Testis (tissue), 3 donors: ENCODE results near the gene UVRAG. TPM values are rescaled to one million over a fixed set of nuclear protein-coding genes. Genes with fewer than 3 reads are reported as not detected.

Source experiments
- DNase-seq: peaks from one replicate; pipeline ENCODE4 v3.0.0-alpha.2; 2019
- H3K27ac ChIP-seq, 2 donors: fragments of 200-600 bp; sonication (generic); one replicate each; pipeline ENCODE4 v1.5.1; 2019
- H3K27me3 ChIP-seq: fragments of 200-600 bp; sonication (generic); one replicate; pipeline ENCODE4 v1.5.1; 2019
- H3K36me3 ChIP-seq: fragments of 200-600 bp; sonication (generic); one replicate; pipeline ENCODE4 v1.5.1; 2017; ENCODE audit warnings: low read depth; ENCODE audit errors: missing control alignments
- H3K4me1 ChIP-seq: fragments of 200-600 bp; sonication (generic); one replicate; pipeline ENCODE4 v1.5.1; 2019
- H3K4me3 ChIP-seq, 2 donors: fragments of 200-600 bp; sonication (generic); one replicate each; pipeline ENCODE4 v1.5.1; 2017 to 2019
- H3K9me3 ChIP-seq: fragments of 200-600 bp; sonication (generic); one replicate; pipeline ENCODE4 v1.5.1; 2017
- POLR2A ChIP-seq: fragments of 450-650 bp; IDR thresholded peaks from one replicate; pipeline ENCODE4 v1.6.1; 2017; ENCODE audit warnings: antibody characterized with exemption, mild to moderate bottlenecking, moderate library complexity
- WGBS, 2 donors: methylation state at CpG; one replicate each; pipeline ENCODE4 v1.1.5; 2018; 5-methylcytosine and 5-hydroxymethylcytosine counted together
- intact Hi-C: fragments of 100-400 bp; cut with DNase I; formaldehyde crosslinking; loops from one replicate; pipeline ENCODE4 v1.15.1; 2023; ENCODE audit warnings: low total_unique reads
- polyA plus RNA-seq: library from polyadenylated mRNA; stranded (reverse); fragments of 350-450 nt; fragmentation: Illumina TruSeq; extraction: RNeasy Lipid Tissue Mini Kit (QIAGEN cat#74804); gene quantifications from one replicate; pipeline ENCODE4 v1.2.3, GENCODE V29; 2014; ENCODE audit warnings: low read depth, low replicate concordance; ENCODE audit not compliant: insufficient read depth
- total RNA-seq, 2 donors: library from RNA; depleted of rRNA; stranded (reverse); fragments of >200 nt; gene quantifications; one replicate each; pipeline ENCODE4 v1.2.3, GENCODE V29; 2016
- TF ChIP-seq, protein P1 (sequence below), 3 experiments: fragments of 450-650 bp in 2 of 3; fragments of 200-600 bp in 1 of 3; sonication (generic) in 1 of 3; IDR thresholded peaks; one replicate each; pipeline ENCODE4 v1.5.1; 2016 to 2019; ENCODE audit warnings: antibody characterized with exemption in 3 of 3, mild to moderate bottlenecking in 2 of 3, moderate library complexity in 1 of 3

UVRAG gene
- total and polyA plus RNA-seq, 3 donors from 2014 or later: 10.8 to 22.4 (median 20.1) TPM

DNA sequence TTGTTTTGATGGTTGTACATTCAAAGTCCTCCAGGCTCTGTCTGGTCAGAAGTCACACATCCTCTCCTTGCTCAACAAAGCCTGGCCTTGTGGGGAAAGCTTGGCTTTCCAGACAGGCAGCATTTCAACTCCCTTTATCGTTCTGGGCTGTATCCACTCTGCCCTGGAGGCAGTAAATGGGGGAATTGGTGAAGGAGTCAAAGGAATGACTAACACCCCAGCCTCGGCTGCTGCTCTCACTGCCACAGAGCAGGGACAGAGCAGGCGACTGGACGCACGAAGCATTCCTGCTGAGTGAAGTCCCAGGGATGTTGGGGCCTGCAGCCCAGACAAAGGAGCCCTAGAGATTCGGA lies 338.5 kb downstream of the UVRAG start:
- H3K4me3 ChIP-seq: no peak overlapping the region
- peaks cover 14% of the 10 kb centered on the region for H3K4me1 ChIP-seq
- H3K27ac ChIP-seq: no peak overlapping the region
- H3K9me3 ChIP-seq: no peaks in the 10 kb centered on the region
- no peaks in the 10 kb centered on the region for H3K36me3 ChIP-seq
- H3K27me3 ChIP-seq: no peaks in the 10 kb centered on the region
- WGBS, 2 donors: 81 to 82% methylated on average over 6 of the region's 6 CpGs
- no peak for DNase-seq
- TF ChIP-seq POLR2A: no peak
- TF ChIP-seq, protein P1, sequence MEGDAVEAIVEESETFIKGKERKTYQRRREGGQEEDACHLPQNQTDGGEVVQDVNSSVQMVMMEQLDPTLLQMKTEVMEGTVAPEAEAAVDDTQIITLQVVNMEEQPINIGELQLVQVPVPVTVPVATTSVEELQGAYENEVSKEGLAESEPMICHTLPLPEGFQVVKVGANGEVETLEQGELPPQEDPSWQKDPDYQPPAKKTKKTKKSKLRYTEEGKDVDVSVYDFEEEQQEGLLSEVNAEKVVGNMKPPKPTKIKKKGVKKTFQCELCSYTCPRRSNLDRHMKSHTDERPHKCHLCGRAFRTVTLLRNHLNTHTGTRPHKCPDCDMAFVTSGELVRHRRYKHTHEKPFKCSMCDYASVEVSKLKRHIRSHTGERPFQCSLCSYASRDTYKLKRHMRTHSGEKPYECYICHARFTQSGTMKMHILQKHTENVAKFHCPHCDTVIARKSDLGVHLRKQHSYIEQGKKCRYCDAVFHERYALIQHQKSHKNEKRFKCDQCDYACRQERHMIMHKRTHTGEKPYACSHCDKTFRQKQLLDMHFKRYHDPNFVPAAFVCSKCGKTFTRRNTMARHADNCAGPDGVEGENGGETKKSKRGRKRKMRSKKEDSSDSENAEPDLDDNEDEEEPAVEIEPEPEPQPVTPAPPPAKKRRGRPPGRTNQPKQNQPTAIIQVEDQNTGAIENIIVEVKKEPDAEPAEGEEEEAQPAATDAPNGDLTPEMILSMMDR (IDR thresholded peaks at IDR 0.05): no peak
- intact Hi-C loops: loop anchor here (10.0 kb wide), 1 partner anchor 259 kb away; no protein-coding TSS in a partner anchor

DNA sequence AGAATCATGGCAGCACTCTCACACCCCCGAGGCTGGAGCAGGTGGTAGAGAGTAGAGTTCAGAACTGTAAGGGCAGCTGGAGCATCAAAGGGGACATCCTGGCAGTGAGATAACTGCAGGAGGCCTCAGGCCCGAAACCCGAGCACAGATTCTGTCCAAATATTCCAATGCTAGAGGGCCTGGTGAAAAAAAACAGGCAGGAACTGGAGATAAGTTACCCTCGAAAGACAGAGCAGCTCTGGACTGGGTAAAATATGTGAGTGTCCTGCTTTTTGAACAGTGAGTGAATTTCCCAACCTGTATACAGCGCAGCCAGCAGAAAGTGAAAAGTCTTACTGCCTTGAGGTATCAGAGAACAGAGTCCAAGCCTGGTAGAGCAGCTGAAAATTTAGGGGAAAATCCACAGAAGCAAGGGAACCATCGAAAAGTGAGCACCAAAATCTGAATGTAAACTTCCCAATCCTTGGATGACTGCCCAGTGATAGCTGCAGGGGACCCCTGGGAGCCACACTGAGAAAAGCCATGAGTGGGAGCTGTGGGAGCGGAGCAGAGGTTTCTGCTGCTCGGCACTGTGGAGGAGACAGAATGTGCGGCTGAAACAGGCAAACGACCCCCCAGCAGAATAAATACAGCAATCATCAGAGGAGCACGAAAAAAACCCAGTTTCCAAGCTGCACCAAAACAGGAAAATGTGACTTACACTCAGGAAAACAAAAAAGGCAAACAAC lies 340.7 kb downstream of the UVRAG start:
- no peak overlapping the region for H3K4me3 ChIP-seq
- no peaks in the 10 kb centered on the region for H3K9me3 ChIP-seq
- H3K27ac ChIP-seq: no peak overlapping the region
- DNase-seq: no peak
- 73 to 85% methylated on average over 11 of the region's 11 CpGs for WGBS, 2 donors
- no peaks in the 10 kb centered on the region for H3K27me3 ChIP-seq
- H3K4me1 ChIP-seq: peaks cover 14% of the 10 kb centered on the region
- intact Hi-C loops: loop anchor here (10.0 kb wide), 1 partner anchor 261 kb away; no protein-coding TSS in a partner anchor
- H3K36me3 ChIP-seq: no peaks in the 10 kb centered on the region
- TF ChIP-seq, protein P1 (IDR thresholded peaks at IDR 0.05): no peak
- TF ChIP-seq POLR2A: no peak

DNA sequence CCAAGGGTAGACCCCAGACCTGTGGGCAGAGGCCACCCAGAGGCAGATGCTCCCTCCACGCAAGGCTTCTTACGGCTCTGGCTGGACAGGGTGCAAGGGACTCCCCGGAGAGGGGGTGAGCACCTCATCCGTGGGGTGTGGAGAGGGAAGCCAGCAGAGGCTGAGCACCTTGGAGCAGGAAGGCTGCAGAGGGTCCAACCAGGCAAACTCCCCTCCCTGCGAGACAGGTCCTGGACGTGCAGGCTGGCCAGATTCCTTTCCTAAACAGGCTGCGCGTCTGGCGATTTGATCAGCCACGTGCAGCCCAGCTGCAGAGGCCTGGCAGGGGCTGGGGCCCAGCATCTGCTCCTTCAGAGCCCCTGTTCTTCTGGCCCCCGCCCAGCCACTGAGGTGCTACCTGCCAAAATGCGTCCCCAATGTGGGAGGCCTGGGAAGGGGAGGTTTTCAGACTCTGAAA lies 342.0 kb downstream of the UVRAG start:
- Histone ChIP-seq H3K9me3 (no peaks in the 10 kb centered on the region), H3K27ac (no peak overlapping the region), H3K4me1 (peaks cover 17% of the 10 kb centered on the region), H3K27me3 (no peaks in the 10 kb centered on the region), H3K36me3 (no peaks in the 10 kb centered on the region), H3K4me3 (no peak overlapping the region)
- TF ChIP-seq POLR2A: no peak
- TF ChIP-seq, protein P1 (IDR thresholded peaks at IDR 0.05): no peak
- 62 to 78% methylated on average over 9 to 12 of the region's 12 CpGs for WGBS, 2 donors
- no peak for DNase-seq
- intact Hi-C loops: loop anchor here (10.0 kb wide), 1 partner anchor 262 kb away; no protein-coding TSS in a partner anchor

DNA sequence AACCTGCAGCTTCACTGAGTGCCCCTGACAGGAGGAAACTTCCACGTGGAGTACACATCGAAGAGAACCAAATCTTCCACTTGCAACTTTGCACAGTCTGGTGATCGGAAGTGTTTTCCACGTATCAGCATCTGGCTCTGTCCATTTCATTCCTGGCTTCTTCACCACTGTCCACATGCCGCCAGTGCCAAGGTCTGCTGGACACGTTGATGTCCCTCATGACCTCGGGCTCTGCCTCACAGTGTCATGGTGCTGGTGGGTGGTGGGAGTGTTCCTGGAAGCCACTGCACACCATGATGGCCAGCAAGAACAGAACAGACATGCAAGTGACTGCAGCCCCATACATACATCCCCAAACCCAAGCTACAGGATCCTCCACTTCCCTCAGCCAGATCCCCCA lies 342.9 kb downstream of the UVRAG start:
- Histone ChIP-seq H3K4me1 (peaks cover 11% of the 10 kb centered on the region), H3K27me3 (no peaks in the 10 kb centered on the region), H3K9me3 (no peaks in the 10 kb centered on the region), H3K27ac (no peak overlapping the region), H3K36me3 (no peaks in the 10 kb centered on the region), H3K4me3 (no peak overlapping the region)
- no peak for DNase-seq
- WGBS, 2 donors: 70 to 72% methylated on average over 7 of the region's 7 CpGs
- TF ChIP-seq POLR2A: no peak
- TF ChIP-seq, protein P1 (IDR thresholded peaks at IDR 0.05): no peak
- intact Hi-C loops: loop anchor here (10.0 kb wide), 1 partner anchor 263 kb away; no protein-coding TSS in a partner anchor
